Stimulated activated CD8-positive, alpha-beta memory T cell treated with anti-CD3 and anti-CD28 coated beads, Interleukin-12 subunit alpha, Interleukin-12 subunit beta, amount 100 ng/mL, for 1 hour (primary cell): Measurements from ENCODE around the gene SELPLG.
"Not testable (repeated sequence)": the region's sequence is repeated elsewhere in the genome, so short reads cannot be mapped to it uniquely, and the experiment has no call there.

Source experiments
- DNase-seq: peaks from one replicate; pipeline ENCODE4 v3.0.0-alpha.2; 2020; ENCODE audit warnings: low read depth

The SELPLG gene

GRCh38 chr12:108604208-108604941 lies 29.3 kb downstream of the SELPLG start:
- DNase-seq: no peak

GRCh38 chr12:108603743-108604142 lies 30.0 kb downstream of the SELPLG start:
- DNase-seq: no peak

- DNase-seq: no peak
Observed at GRCh38 chr12:108602976-108603704, 30.6 kb downstream of the SELPLG start.

GRCh38 chr12:108602209-108602705 lies 31.4 kb downstream of the SELPLG start:
- no peak for DNase-seq

- DNase-seq: no peak
Observed at GRCh38 chr12:108600702-108601007, 33.0 kb downstream of the SELPLG start.

- no peak for DNase-seq
Observed at GRCh38 chr12:108599948-108600701, 33.6 kb downstream of the SELPLG start.

GRCh38 chr12:108599541-108599940 lies 34.2 kb downstream of the SELPLG start:
- no peak for DNase-seq

- DNase-seq: no peak
Observed at GRCh38 chr12:108598553-108599250, 35.0 kb downstream of the SELPLG start.

GRCh38 chr12:108597559-108598471 lies 35.9 kb downstream of the SELPLG start, which contains the start of gene TMEM119:
TMEM119 (minus strand) TSS chr12:108598084; CDS start chr12:108592383, 5,701 bp downstream.
- DNase-seq: no peak

GRCh38 chr12:108596854-108597558 lies 36.7 kb downstream of the SELPLG start:
- no peak for DNase-seq

GRCh38 chr12:108595711-108596647 lies 37.7 kb downstream of the SELPLG start:
- DNase-seq: no peak

- DNase-seq: no peak
Observed at GRCh38 chr12:108594960-108595710, 38.6 kb downstream of the SELPLG start.

GRCh38 chr12:108594323-108594903 lies 39.3 kb downstream of the SELPLG start:
- no peak for DNase-seq

GRCh38 chr12:108592033-108592909 lies 41.4 kb downstream of the SELPLG start:
- DNase-seq: no peak

GRCh38 chr12:108591267-108591980 lies 42.3 kb downstream of the SELPLG start:
- DNase-seq: no peak

- not testable (repeated sequence) for DNase-seq
Observed at GRCh38 chr12:108590463-108590862, 43.2 kb downstream of the SELPLG start.
